ENCODE data around the gene GYG1. TPM values are rescaled to one million over a fixed set of nuclear protein-coding genes. Genes with fewer than 3 reads are reported as not detected.

Gene GYG1
- total and polyA plus RNA-seq, 2 of the 8 experiments (the other 6 are each of a cell fraction or from before 2014, with no cell fraction given), result 19.4 to 34.2 TPM

DNA sequence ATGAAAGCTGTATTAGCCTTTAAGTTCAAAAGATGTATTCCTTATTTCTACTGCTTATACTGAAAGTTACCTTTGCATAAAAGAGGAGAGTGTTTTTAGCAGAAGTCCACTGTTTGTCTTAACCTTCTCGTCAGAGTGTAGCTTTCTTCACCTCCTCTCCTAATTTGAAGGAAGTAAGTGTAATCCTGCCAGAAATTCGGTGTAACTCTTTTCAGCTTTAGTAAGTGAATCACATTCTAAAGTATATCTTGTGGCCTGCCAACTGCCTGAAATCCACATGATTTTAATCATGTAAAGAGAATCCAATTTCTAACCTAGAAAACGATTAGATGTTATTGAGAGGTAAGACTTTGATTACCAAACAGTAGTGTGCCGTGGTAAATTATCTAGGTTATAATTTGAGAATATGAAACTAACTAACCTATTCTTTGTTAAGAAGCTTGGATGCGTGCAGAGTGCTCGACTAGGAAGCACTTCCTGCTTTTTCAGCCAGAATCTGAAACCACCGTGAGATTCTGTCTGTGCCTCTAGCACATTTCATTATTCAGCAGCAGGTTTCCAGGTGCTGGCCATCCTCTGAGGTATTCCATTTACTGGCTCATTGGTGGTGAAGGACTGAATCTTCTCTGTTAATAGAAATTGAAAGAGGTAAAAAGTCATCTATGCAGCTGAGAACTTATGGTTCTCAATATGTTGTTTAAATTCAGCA is 7.5 kb downstream of the GYG1 start (continued):
- no peak for TF ChIP-seq FOSL1 (IDR thresholded peaks at IDR 0.05; ENCODE audit: insufficient read depth, low read depth, low read length)
- TF ChIP-seq SP1 (IDR thresholded peaks at IDR 0.05; ENCODE audit: low read depth, low read length), result no peak
- TF ChIP-seq BRCA1 (IDR thresholded peaks at IDR 0.05; ENCODE audit: low read depth, low read length), result no peak
- TF ChIP-seq, protein P1, sequence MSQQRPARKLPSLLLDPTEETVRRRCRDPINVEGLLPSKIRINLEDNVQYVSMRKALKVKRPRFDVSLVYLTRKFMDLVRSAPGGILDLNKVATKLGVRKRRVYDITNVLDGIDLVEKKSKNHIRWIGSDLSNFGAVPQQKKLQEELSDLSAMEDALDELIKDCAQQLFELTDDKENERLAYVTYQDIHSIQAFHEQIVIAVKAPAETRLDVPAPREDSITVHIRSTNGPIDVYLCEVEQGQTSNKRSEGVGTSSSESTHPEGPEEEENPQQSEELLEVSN (IDR thresholded peaks at IDR 0.05), result no peak
